T-helper 2 cell treated with Interferon-gamma antibody and Interleukin-4, amounts not matched to agents 5 μg/mL and 100 μg/mL, for 36 hours (primary cell): ENCODE data around the gene APBB1IP.
A peak's percentile ranks its signal among the peaks of the same experiment; 100 is the strongest.
"Not testable (repeated sequence)": the region's sequence is repeated elsewhere in the genome, so short reads cannot be mapped to it uniquely, and the experiment has no call there.

Experiments
- DNase-seq: peaks from one replicate; pipeline ENCODE4 v3.0.0; 2021; ENCODE audit warnings: low spot score
- H3K27ac Mint-ChIP-seq: one replicate; pipeline ENCODE4 v1.8.0; 2021; ENCODE audit warnings: mild to moderate bottlenecking, mixed read lengths
- H3K27me3 Mint-ChIP-seq: one replicate; pipeline ENCODE4 v1.8.0; 2021; ENCODE audit warnings: low read depth, mixed read lengths
- H3K36me3 Mint-ChIP-seq: one replicate; pipeline ENCODE4 v1.8.0; 2021; ENCODE audit warnings: low read depth, mixed read lengths
- H3K4me1 Mint-ChIP-seq: one replicate; pipeline ENCODE4 v1.8.0; 2021; ENCODE audit warnings: low read depth, mixed read lengths
- H3K4me3 Mint-ChIP-seq: one replicate; pipeline ENCODE4 v1.8.0; 2022; ENCODE audit warnings: mild to moderate bottlenecking, moderate library complexity, mixed read lengths
- H3K9me3 Mint-ChIP-seq: one replicate; pipeline ENCODE4 v1.8.0; 2021; ENCODE audit warnings: mixed read lengths

Gene APBB1IP

GRCh38 chr10:26437637-26438461 lies at the start of gene APBB1IP:
APBB1IP (plus strand) TSS chr10:26438341; CDS start chr10:26492327, 53,986 bp downstream.
- peak within 1 kb of the TSS; percentile 93 for H3K27ac Mint-ChIP-seq
- H3K27me3 Mint-ChIP-seq = no peaks in the 10 kb centered on the region
- DNase-seq = peak; percentile 50
- peaks cover 18% of the 10 kb centered on the region for H3K36me3 Mint-ChIP-seq
- H3K4me1 Mint-ChIP-seq = peaks cover 36% of the 10 kb centered on the region
- H3K4me3 Mint-ChIP-seq = peak within 1 kb of the TSS; percentile 95
- H3K9me3 Mint-ChIP-seq = no peaks in the 10 kb centered on the region

GRCh38 chr10:26389533-26389932 lies 48.6 kb upstream of the APBB1IP start:
- H3K4me1 Mint-ChIP-seq = peaks cover 2% of the 10 kb centered on the region
- H3K27ac Mint-ChIP-seq = no peak overlapping the region
- no peak for DNase-seq
- peaks cover 5% of the 10 kb centered on the region for H3K9me3 Mint-ChIP-seq
- no peak overlapping the region for H3K4me3 Mint-ChIP-seq
- H3K27me3 Mint-ChIP-seq = peaks cover 20% of the 10 kb centered on the region
- H3K36me3 Mint-ChIP-seq = no peaks in the 10 kb centered on the region

- Mint-ChIP-seq H3K36me3 (no peaks in the 10 kb centered on the region), H3K27me3 (peaks cover 20% of the 10 kb centered on the region), H3K27ac (no peak overlapping the region), H3K9me3 (peaks cover 5% of the 10 kb centered on the region), H3K4me3 (no peak overlapping the region), H3K4me1 (peaks cover 2% of the 10 kb centered on the region)
- DNase-seq = no peak
Observed at GRCh38 chr10:26391701-26392695, 46.1 kb upstream of the APBB1IP start.

GRCh38 chr10:26398353-26398752 lies 39.8 kb upstream of the APBB1IP start:
- not testable (repeated sequence) for H3K36me3 Mint-ChIP-seq, H3K4me3 Mint-ChIP-seq, H3K9me3 Mint-ChIP-seq, H3K27ac Mint-ChIP-seq, H3K4me1 Mint-ChIP-seq, DNase-seq, H3K27me3 Mint-ChIP-seq

- Mint-ChIP-seq H3K4me3 (no peak overlapping the region), H3K4me1 (peaks cover 1% of the 10 kb centered on the region), H3K9me3 (no peaks in the 10 kb centered on the region), H3K27ac (no peak overlapping the region), H3K36me3 (no peaks in the 10 kb centered on the region), H3K27me3 (peaks cover 23% of the 10 kb centered on the region)
- no peak for DNase-seq
Observed at GRCh38 chr10:26407406-26407969, 30.7 kb upstream of the APBB1IP start.

- Mint-ChIP-seq H3K36me3 (no peaks in the 10 kb centered on the region), H3K9me3 (no peaks in the 10 kb centered on the region), H3K27ac (no peak overlapping the region), H3K27me3 (peaks cover 25% of the 10 kb centered on the region), H3K4me1 (peaks cover 1% of the 10 kb centered on the region), H3K4me3 (no peak overlapping the region)
- no peak for DNase-seq
Observed at GRCh38 chr10:26408858-26409494, 29.2 kb upstream of the APBB1IP start.

GRCh38 chr10:26410356-26410755 lies 27.8 kb upstream of the APBB1IP start:
- Mint-ChIP-seq H3K4me3 (no peak overlapping the region), H3K9me3 (no peaks in the 10 kb centered on the region), H3K27ac (no peak overlapping the region), H3K36me3 (no peaks in the 10 kb centered on the region), H3K4me1 (peaks cover 1% of the 10 kb centered on the region), H3K27me3 (peaks cover 25% of the 10 kb centered on the region)
- DNase-seq = no peak

GRCh38 chr10:26412932-26413331 lies 25.2 kb upstream of the APBB1IP start:
- no peak for DNase-seq
- peaks cover 1% of the 10 kb centered on the region for H3K4me1 Mint-ChIP-seq
- peaks cover 37% of the 10 kb centered on the region for H3K27me3 Mint-ChIP-seq
- H3K4me3 Mint-ChIP-seq = no peak overlapping the region
- H3K9me3 Mint-ChIP-seq = no peaks in the 10 kb centered on the region
- H3K27ac Mint-ChIP-seq = no peak overlapping the region
- no peaks in the 10 kb centered on the region for H3K36me3 Mint-ChIP-seq

GRCh38 chr10:26413375-26413774 lies 24.8 kb upstream of the APBB1IP start:
- peaks cover 1% of the 10 kb centered on the region for H3K4me1 Mint-ChIP-seq
- H3K27ac Mint-ChIP-seq = no peak overlapping the region
- H3K4me3 Mint-ChIP-seq = no peak overlapping the region
- H3K9me3 Mint-ChIP-seq = no peaks in the 10 kb centered on the region
- H3K27me3 Mint-ChIP-seq = peaks cover 33% of the 10 kb centered on the region
- no peaks in the 10 kb centered on the region for H3K36me3 Mint-ChIP-seq
- no peak for DNase-seq

GRCh38 chr10:26417136-26417535 lies 21.0 kb upstream of the APBB1IP start:
- H3K9me3 Mint-ChIP-seq = no peaks in the 10 kb centered on the region
- no peak overlapping the region for H3K27ac Mint-ChIP-seq
- H3K4me3 Mint-ChIP-seq = no peak overlapping the region
- DNase-seq = no peak
- H3K27me3 Mint-ChIP-seq = peaks cover 37% of the 10 kb centered on the region
- H3K4me1 Mint-ChIP-seq = no peaks in the 10 kb centered on the region
- H3K36me3 Mint-ChIP-seq = no peaks in the 10 kb centered on the region

- H3K4me1 Mint-ChIP-seq = no peaks in the 10 kb centered on the region
- H3K27me3 Mint-ChIP-seq = peaks cover 7% of the 10 kb centered on the region
- no peak for DNase-seq
- H3K9me3 Mint-ChIP-seq = peaks cover 4% of the 10 kb centered on the region
- no peak overlapping the region for H3K4me3 Mint-ChIP-seq
- no peak overlapping the region for H3K27ac Mint-ChIP-seq
- H3K36me3 Mint-ChIP-seq = no peaks in the 10 kb centered on the region
Observed at GRCh38 chr10:26422977-26423376, 15.2 kb upstream of the APBB1IP start.

- no peak for DNase-seq
- H3K4me1 Mint-ChIP-seq = peaks cover under 1% of the 10 kb centered on the region
- H3K27ac Mint-ChIP-seq = no peak overlapping the region
- peaks cover 7% of the 10 kb centered on the region for H3K27me3 Mint-ChIP-seq
- H3K4me3 Mint-ChIP-seq = no peak overlapping the region
- H3K9me3 Mint-ChIP-seq = peaks cover 4% of the 10 kb centered on the region
- no peaks in the 10 kb centered on the region for H3K36me3 Mint-ChIP-seq
Observed at GRCh38 chr10:26423722-26424121, 14.4 kb upstream of the APBB1IP start.

GRCh38 chr10:26430641-26431163 lies 7.4 kb upstream of the APBB1IP start:
- peak overlapping the region; percentile 75 for H3K4me3 Mint-ChIP-seq
- peak overlapping the region; percentile 90 for H3K27ac Mint-ChIP-seq
- H3K36me3 Mint-ChIP-seq = no peaks in the 10 kb centered on the region
- no peaks in the 10 kb centered on the region for H3K9me3 Mint-ChIP-seq
- peak; percentile 57 for DNase-seq
- H3K4me1 Mint-ChIP-seq = peaks cover 11% of the 10 kb centered on the region
- no peaks in the 10 kb centered on the region for H3K27me3 Mint-ChIP-seq
